Cardiac fibroblast (primary cell): ENCODE results near the gene TEX30.
"Not testable (repeated sequence)": the region's sequence is repeated elsewhere in the genome, so short reads cannot be mapped to it uniquely, and the experiment has no call there.

ENCODE experiments used
- DNase-seq, 2 donors: peaks; one replicate each; pipeline versions ENCODE4 v3.0.0 to v3.0.0-alpha.2; 2010; ENCODE audit warnings: low read depth in 2 of 2
- H3K4me3 ChIP-seq, 2 donors: replicated peaks in 1 of 2; 1 replicate in 1 of 2; 2 replicates in 1 of 2; pipeline ENCODE4 v1.5.1; 2011; ENCODE audit warnings: low read depth in 2 of 2, low read length in 2 of 2, mild to moderate bottlenecking in 2 of 2, moderate library complexity in 1 of 2
- CTCF ChIP-seq: IDR thresholded peaks from one replicate; pipeline ENCODE4 v1.5.1; 2011; ENCODE audit warnings: low read depth, mild to moderate bottlenecking, low read length, inconsistent platforms

TEX30 gene

GRCh38 chr13:102798581-102799425 is 25.2 kb upstream of the TEX30 start, which contains the start of the genes BIVM and POGLUT2:
Gene BIVM, plus strand, starts transcription at chr13:102799119. Its CDS starts 8,149 bp downstream, at chr13:102807268.
Gene POGLUT2, minus strand, starts transcription at chr13:102798976. Its CDS starts 306 bp downstream, at chr13:102798670.
- peak within 1 kb of the TSS; percentile 75 to 92 for H3K4me3 ChIP-seq
- DNase-seq, result peak; percentile 94 to 95
- no peak for TF ChIP-seq CTCF

GRCh38 chr13:102793611-102794355 is 20.2 kb upstream of the TEX30 start:
- no peak for DNase-seq
- no peak for TF ChIP-seq CTCF
- H3K4me3 ChIP-seq, result no peak overlapping the region

DNA sequence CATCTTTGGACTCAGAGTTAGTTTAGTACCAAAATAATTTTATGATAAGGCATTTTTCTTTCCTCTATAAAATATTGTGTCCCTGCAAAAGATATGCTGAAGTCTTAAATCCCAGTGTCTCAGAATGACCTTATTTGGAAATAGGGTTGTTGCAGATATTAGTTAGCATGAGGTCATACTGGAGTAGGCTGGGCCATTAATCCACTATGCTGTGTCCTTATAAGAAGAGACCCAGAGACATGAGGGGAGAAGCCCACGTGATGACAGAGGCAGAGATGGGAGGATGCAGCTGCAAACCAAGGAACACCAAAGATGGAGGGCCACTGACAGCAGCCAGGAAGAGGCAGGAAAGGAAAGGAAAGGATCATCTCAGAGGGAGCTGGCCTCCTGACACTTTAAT is 18.8 kb upstream of the TEX30 start:
- H3K4me3 ChIP-seq, result no peak overlapping the region
- TF ChIP-seq CTCF, result no peak
- peak in 1 of 2 donors; percentile 14 for DNase-seq

DNA sequence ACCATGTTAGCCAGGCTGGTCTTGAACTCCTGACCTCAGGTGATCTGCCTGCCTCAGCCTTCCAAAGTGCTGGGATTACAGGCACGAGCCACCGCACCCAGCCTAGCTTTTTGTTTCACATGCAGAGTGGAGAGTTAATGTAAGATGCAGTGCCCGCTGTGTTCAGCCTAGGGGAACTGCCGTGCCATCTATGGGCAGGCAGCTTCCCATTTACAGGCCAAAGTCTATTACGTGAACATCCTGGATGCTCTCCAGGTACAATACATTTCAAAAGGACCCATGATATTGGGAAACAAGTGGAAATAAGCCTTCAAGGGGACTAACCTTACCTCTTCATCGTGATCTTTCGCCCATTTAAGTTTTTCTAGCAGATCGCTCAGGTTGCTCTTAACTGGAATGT is 15.1 kb upstream of the TEX30 start:
- no peak overlapping the region for H3K4me3 ChIP-seq
- no peak for DNase-seq
- TF ChIP-seq CTCF, result no peak

- no peak for TF ChIP-seq CTCF
- no peak for DNase-seq
- H3K4me3 ChIP-seq, result no peak overlapping the region
Observed at GRCh38 chr13:102784483-102784882, 10.9 kb upstream of the TEX30 start.

GRCh38 chr13:102781591-102781990 is 8.0 kb upstream of the TEX30 start:
- no peak for DNase-seq
- no peak for TF ChIP-seq CTCF
- no peak overlapping the region for H3K4me3 ChIP-seq

- not testable (repeated sequence) for DNase-seq, H3K4me3 ChIP-seq
Observed at GRCh38 chr13:102780656-102781055, 7.1 kb upstream of the TEX30 start.
